SK-N-SH treated with all-trans-retinoic acid at 6 μM for 48 hours (cell line): ENCODE measurements around the gene PARP8.

ENCODE experiments used
- ESRRG ChIP-seq: fragments of 250-450 bp; sonication (Bioruptor Pico); IDR thresholded peaks from 2 replicates; pipeline ENCODE4 v1.6.1; 2021; ENCODE audit warnings: mild to moderate bottlenecking
- TCF4 ChIP-seq: fragments of 250-450 bp; sonication (Bioruptor Pico); IDR thresholded peaks from 2 replicates; pipeline ENCODE4 v1.8.0; 2021; ENCODE audit warnings: mild to moderate bottlenecking, moderate library complexity, borderline replicate concordance
- ZNF565 ChIP-seq: fragments of 450-650 bp; formaldehyde crosslinking; conservative IDR thresholded peaks from 2 replicates; pipeline ENCODE4 v1.5.0; 2020; ENCODE audit warnings: low read depth, mild to moderate bottlenecking, moderate library complexity
- ZNF70 ChIP-seq: fragments of 450-650 bp; formaldehyde crosslinking; IDR thresholded peaks from 2 replicates; pipeline ENCODE4 v1.5.0; 2020; ENCODE audit warnings: mild to moderate bottlenecking, moderate library complexity
- TF ChIP-seq, protein P1 (sequence below): fragments of 250-450 bp; sonication (Bioruptor Pico); IDR thresholded peaks from 2 replicates; pipeline ENCODE4 v1.8.0; 2021; ENCODE audit warnings: low read depth, mild to moderate bottlenecking, moderate library complexity, borderline replicate concordance

DNA sequence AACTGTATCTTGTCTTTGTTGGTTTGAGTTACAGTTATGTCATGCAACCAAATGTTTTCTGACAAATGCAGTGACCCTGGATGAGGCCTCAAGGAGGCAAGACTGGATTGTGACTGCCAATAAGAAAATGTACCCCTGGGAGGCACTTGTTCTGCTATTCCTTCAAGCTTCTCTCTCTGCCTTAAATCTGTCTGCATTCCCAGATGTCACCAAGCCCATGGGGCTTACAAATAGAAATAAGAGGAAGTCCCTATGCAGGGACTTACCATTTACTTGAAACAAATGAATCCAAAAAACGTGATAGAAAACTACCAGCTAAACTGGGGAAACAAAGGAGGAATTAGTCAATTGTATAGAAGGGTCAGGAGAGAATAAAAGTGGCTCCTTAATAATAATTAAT, 8.2 kb upstream of the PARP8 start:
- TF ChIP-seq, protein P1, sequence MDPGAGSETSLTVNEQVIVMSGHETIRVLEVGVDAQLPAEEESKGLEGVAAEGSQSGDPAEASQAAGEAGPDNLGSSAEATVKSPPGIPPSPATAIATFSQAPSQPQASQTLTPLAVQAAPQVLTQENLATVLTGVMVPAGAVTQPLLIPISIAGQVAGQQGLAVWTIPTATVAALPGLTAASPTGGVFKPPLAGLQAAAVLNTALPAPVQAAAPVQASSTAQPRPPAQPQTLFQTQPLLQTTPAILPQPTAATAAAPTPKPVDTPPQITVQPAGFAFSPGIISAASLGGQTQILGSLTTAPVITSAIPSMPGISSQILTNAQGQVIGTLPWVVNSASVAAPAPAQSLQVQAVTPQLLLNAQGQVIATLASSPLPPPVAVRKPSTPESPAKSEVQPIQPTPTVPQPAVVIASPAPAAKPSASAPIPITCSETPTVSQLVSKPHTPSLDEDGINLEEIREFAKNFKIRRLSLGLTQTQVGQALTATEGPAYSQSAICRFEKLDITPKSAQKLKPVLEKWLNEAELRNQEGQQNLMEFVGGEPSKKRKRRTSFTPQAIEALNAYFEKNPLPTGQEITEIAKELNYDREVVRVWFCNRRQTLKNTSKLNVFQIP, result no peak
- TF ChIP-seq TCF4 (no peak), ZNF565 (no peak), ZNF70 (CRISPR knock-in tag) (no peak), ESRRG (CRISPR knock-in tag) (no peak)
